Testis (tissue), 2 donors: Measurements from ENCODE around the gene MOCOS.
A peak's percentile ranks its signal among the peaks of the same experiment; 100 is the strongest.

Experiments
- CTCF ChIP-seq, 3 experiments: fragments of 450-650 bp in 2 of 3; fragments of 200-600 bp in 1 of 3; sonication (generic) in 1 of 3; IDR thresholded peaks; one replicate each; pipeline ENCODE4 v1.5.1; 2016 to 2019; ENCODE audit warnings: antibody characterized with exemption in 3 of 3, mild to moderate bottlenecking in 2 of 3, moderate library complexity in 1 of 3
- POLR2A ChIP-seq: fragments of 450-650 bp; IDR thresholded peaks from one replicate; pipeline ENCODE4 v1.6.1; 2017; ENCODE audit warnings: antibody characterized with exemption, mild to moderate bottlenecking, moderate library complexity

GRCh38 chr18:36296650-36297416 lies 109.5 kb downstream of the MOCOS start:
- peak in 2 of 3 experiments; percentile 15 to 52 for TF ChIP-seq CTCF (IDR thresholded peaks at IDR 0.05)
- TF ChIP-seq POLR2A: no peak
